Fibroblast of mammary gland (primary cell): Measurements from ENCODE around the gene ELF2.

Source experiments
- DNase-seq: peaks from one replicate; pipeline ENCODE4 v3.0.0-alpha.2; 2010; ENCODE audit warnings: low read depth
- H3K4me3 ChIP-seq: 2 replicates; pipeline ENCODE4 v1.5.1; 2011; ENCODE audit warnings: low read depth, mild to moderate bottlenecking, low read length, moderate library complexity; ENCODE audit not compliant: control insufficient read depth
- CTCF ChIP-seq: conservative IDR thresholded peaks from 2 replicates; pipeline ENCODE4 v1.5.1; 2011; ENCODE audit warnings: low read depth, low read length, inconsistent platforms; ENCODE audit not compliant: control insufficient read depth, insufficient read depth

The ELF2 gene

DNA sequence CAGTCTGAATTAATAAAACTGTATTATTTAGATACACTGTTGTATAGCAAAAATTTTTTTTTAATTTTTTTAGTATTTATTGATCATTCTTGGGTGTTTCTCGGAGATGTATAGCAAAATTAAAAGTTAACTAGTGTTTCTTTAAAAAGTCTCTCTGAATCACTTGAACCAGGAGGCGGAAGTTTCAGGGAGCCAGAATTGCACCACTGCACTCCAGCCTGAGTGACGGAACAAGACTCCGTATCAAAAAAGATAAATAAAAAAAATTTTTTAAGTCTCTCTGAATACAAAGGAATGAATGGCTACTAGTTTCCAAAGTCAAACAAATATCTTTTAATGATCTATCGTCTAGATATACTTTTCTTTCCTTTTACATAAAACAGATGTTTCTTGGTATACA is 64.4 kb downstream of the ELF2 start:
- no peak overlapping the region for H3K4me3 ChIP-seq
- no peak for TF ChIP-seq CTCF
- DNase-seq: no peak

GRCh38 chr4:139108567-139109128 is 68.4 kb downstream of the ELF2 start:
- no peak for TF ChIP-seq CTCF
- no peak for DNase-seq
- H3K4me3 ChIP-seq: no peak overlapping the region

- peak; percentile 89 for DNase-seq
- TF ChIP-seq CTCF: peak; percentile 92
These were observed 77.5 kb downstream of the ELF2 start for GRCh38 chr4:139099366-139099982.

DNA sequence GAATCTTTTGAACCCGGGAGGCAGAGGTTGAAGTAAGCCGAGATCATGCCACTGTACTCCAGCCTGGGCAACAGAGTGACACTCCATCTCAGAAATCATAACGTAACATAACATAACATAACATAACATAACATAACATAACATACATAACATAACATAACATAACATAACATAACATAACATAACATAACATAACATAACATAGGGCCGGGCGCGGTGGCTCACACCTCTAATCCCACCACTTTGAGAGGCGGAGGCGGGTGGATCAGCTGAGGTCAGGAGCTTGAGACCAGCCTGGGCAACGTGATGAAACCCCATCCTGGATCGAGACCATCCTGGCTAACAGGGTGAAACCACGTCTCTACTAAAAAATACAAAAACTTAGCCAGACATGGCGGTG is 84.7 kb downstream of the ELF2 start:
- TF ChIP-seq CTCF: no peak
- no peak overlapping the region for H3K4me3 ChIP-seq
- DNase-seq: no peak

More at GRCh38 chr4:139099366-139099982, 77.5 kb downstream of the ELF2 start:
- H3K4me3 ChIP-seq: no peak overlapping the region

DNA sequence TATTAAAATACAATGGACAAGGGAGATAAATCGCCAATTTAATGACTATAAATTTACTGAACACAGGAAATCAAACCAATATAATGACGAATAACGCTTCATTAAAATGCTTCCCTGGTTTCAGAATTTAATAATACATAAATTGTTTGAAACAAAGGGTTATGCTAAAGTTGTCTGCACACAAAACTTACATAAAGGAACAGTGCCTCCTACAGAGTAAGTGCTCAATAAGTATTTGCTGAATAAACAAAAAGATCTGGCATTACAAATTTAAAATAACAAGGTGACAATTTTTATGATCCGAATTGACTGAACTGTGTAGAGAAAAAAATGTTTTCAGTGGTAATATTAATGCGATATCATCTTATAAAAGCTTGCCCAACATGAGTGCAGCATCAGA is 91.9 kb downstream of the ELF2 start:
- TF ChIP-seq CTCF: peak; percentile 33
- DNase-seq: peak; percentile 45
- H3K4me3 ChIP-seq: peak overlapping the region; percentile 100

- peak; percentile 9 for DNase-seq
- TF ChIP-seq CTCF: no peak
- H3K4me3 ChIP-seq: peak overlapping the region; percentile 100
These were observed 92.3 kb downstream of the ELF2 start for GRCh38 chr4:139084804-139085093.
